HG02840 (cell line): ENCODE measurements around the gene CLEC4G.
"Not testable (repeated sequence)": the region's sequence is repeated elsewhere in the genome, so short reads cannot be mapped to it uniquely, and the experiment has no call there.

Source experiments
- ATAC-seq: cut with Tn5 transposase; IDR thresholded peaks from one replicate; pipeline ENCODE4 v1.9.1; 2021; ENCODE audit warnings: mild to moderate bottlenecking, moderate library complexity, moderate number of reproducible peaks; ENCODE audit not compliant: unreplicated experiment, low FRiP score

The CLEC4G gene

GRCh38 chr19:7746903-7747884, 15.3 kb upstream of the CLEC4G start, which contains the start of gene CD209:
TSS of gene CD209 (minus strand) at chr19:7747534. CDS start at chr19:7747511, 23 bp downstream.
- ATAC-seq = no peak

- ATAC-seq = not testable (repeated sequence)
Observed at GRCh38 chr19:7746306-7746705, 14.4 kb upstream of the CLEC4G start.

- no peak for ATAC-seq
Observed at GRCh38 chr19:7744871-7745650, 13.2 kb upstream of the CLEC4G start.

- no peak for ATAC-seq
Observed at GRCh38 chr19:7744199-7744786, 12.4 kb upstream of the CLEC4G start.

- peak; percentile 63 for ATAC-seq
Observed at GRCh38 chr19:7743425-7743841, 11.5 kb upstream of the CLEC4G start.

GRCh38 chr19:7742991-7743390, 11.1 kb upstream of the CLEC4G start:
- no peak for ATAC-seq

- no peak for ATAC-seq
Observed at GRCh38 chr19:7742575-7742974, 10.7 kb upstream of the CLEC4G start.

GRCh38 chr19:7740682-7741054, 8.8 kb upstream of the CLEC4G start:
- no peak for ATAC-seq

- no peak for ATAC-seq
Observed at GRCh38 chr19:7739801-7740681, 8.1 kb upstream of the CLEC4G start.

GRCh38 chr19:7739211-7739755, 7.4 kb upstream of the CLEC4G start:
- ATAC-seq = no peak

GRCh38 chr19:7738023-7738422, 6.1 kb upstream of the CLEC4G start:
- ATAC-seq = no peak

- no peak for ATAC-seq
Observed at GRCh38 chr19:7737215-7737614, 5.3 kb upstream of the CLEC4G start.

GRCh38 chr19:7736148-7736547, 4.2 kb upstream of the CLEC4G start:
- no peak for ATAC-seq

- no peak for ATAC-seq
Observed at GRCh38 chr19:7734220-7735203, 2.6 kb upstream of the CLEC4G start.

- ATAC-seq = no peak
Observed at GRCh38 chr19:7733376-7733775, 1.5 kb upstream of the CLEC4G start.

GRCh38 chr19:7731615-7732014, 295 bp downstream of the CLEC4G start:
- no peak for ATAC-seq

GRCh38 chr19:7731218-7731595, 703 bp downstream of the CLEC4G start:
- no peak for ATAC-seq
